K562 (cell line): Measurements from ENCODE around the gene ARID3A. TPM values are rescaled to one million over a fixed set of nuclear protein-coding genes. Genes with fewer than 3 reads are reported as not detected.
A peak's percentile ranks its signal among the peaks of the same experiment; 100 is the strongest.

ENCODE experiments used
- ARHGAP35 ChIP-seq: fragments of 450-650 bp; IDR thresholded peaks from 2 replicates; pipeline ENCODE4 v1.6.1; 2018; ENCODE audit not compliant: partially characterized antibody
- ATF3 ChIP-seq, 2 experiments: fragments of 450-650 bp in 1 of 2; sonication (generic) in 1 of 2; formaldehyde crosslinking in 1 of 2; IDR thresholded peaks in 1 of 2; conservative IDR thresholded peaks in 1 of 2; 2 replicates each; pipeline versions ENCODE4 v1.6.1 to v1.8.1; 2016 to 2023; ENCODE audit warnings: mild to moderate bottlenecking in 2 of 2, moderate library complexity in 2 of 2, inconsistent platforms in 1 of 2, missing genetic modification reagents in 1 of 2
- CHCHD3 ChIP-seq: fragments of 250-450 bp; sonication (Bioruptor Pico); IDR thresholded peaks from 2 replicates; pipeline ENCODE4 v2.1.2; 2022; ENCODE audit warnings: mild to moderate bottlenecking
- CHD4 ChIP-seq: fragments of 200-600 bp; sonication (generic); IDR thresholded peaks from 3 replicates; pipeline ENCODE4 v1.6.1; 2012; ENCODE audit warnings: low read depth, mild to moderate bottlenecking, mixed read lengths, low read length, inconsistent platforms; ENCODE audit not compliant: insufficient read depth, insufficient replicate concordance, poor library complexity, severe bottlenecking
- ESRRA ChIP-seq: fragments of 450-650 bp; IDR thresholded peaks from 2 replicates; pipeline ENCODE4 v1.6.1; 2014; ENCODE audit warnings: low read depth, mild to moderate bottlenecking, moderate library complexity, borderline replicate concordance
- L3MBTL2 ChIP-seq: fragments of 450-650 bp; IDR thresholded peaks from 2 replicates; pipeline ENCODE4 v1.6.1; 2016; ENCODE audit warnings: mild to moderate bottlenecking, moderate library complexity
- LEF1 ChIP-seq: fragments of 450-650 bp; IDR thresholded peaks from 2 replicates; pipeline ENCODE4 v1.6.1; 2016; ENCODE audit warnings: mild to moderate bottlenecking
- MAFG ChIP-seq: fragments of 450-650 bp; conservative IDR thresholded peaks from 2 replicates; pipeline ENCODE4 v1.6.1; 2016; ENCODE audit warnings: missing genetic modification characterization, missing compliant biosample characterization
- NFE2L1 ChIP-seq: fragments of 450-650 bp; IDR thresholded peaks from 2 replicates; pipeline ENCODE4 v1.6.1; 2016; ENCODE audit warnings: missing genetic modification characterization, low read depth, mild to moderate bottlenecking, missing compliant biosample characterization, moderate library complexity, borderline replicate concordance
- NRF1 ChIP-seq, 2 experiments: fragments of 450-650 bp; IDR thresholded peaks in 1 of 2; conservative IDR thresholded peaks in 1 of 2; 2 replicates each; pipeline ENCODE4 v1.6.1; 2014; ENCODE audit warnings: mild to moderate bottlenecking in 2 of 2
- POLR2A ChIP-seq: fragments of 450-650 bp; conservative IDR thresholded peaks from 2 replicates; pipeline ENCODE4 v1.6.1; 2016
- RB1 ChIP-seq: fragments of 450-650 bp; IDR thresholded peaks from 2 replicates; pipeline ENCODE4 v1.6.1; 2017; ENCODE audit warnings: low read depth, mild to moderate bottlenecking
- RBM25 ChIP-seq: fragments of 200-400 bp; formaldehyde crosslinking; IDR thresholded peaks from 2 replicates; pipeline ENCODE4 v1.6.1; 2018; ENCODE audit warnings: low read length, low read depth, moderate library complexity; ENCODE audit not compliant: severe bottlenecking
- SRSF9 ChIP-seq: fragments of 200-400 bp; formaldehyde crosslinking; IDR thresholded peaks from 2 replicates; pipeline ENCODE4 v1.6.1; 2017; ENCODE audit warnings: low read depth, low read length, borderline replicate concordance
- TAF9B ChIP-seq: fragments of 450-650 bp; IDR thresholded peaks from 2 replicates; pipeline ENCODE4 v1.6.1; 2018; ENCODE audit warnings: mild to moderate bottlenecking; ENCODE audit not compliant: partially characterized antibody
- XRCC5 ChIP-seq: fragments of 200-400 bp; formaldehyde crosslinking; IDR thresholded peaks from 2 replicates; pipeline ENCODE4 v1.6.1; 2017; ENCODE audit warnings: low read depth, mild to moderate bottlenecking, low read length
- ZNF398 ChIP-seq: fragments of 250-450 bp; sonication (Bioruptor Pico); IDR thresholded peaks from 2 replicates; pipeline ENCODE4 v1.8.0; 2021; ENCODE audit warnings: moderate library complexity, mild to moderate bottlenecking, inconsistent platforms
- ZNF511 ChIP-seq: sonication (generic); formaldehyde crosslinking; IDR thresholded peaks from 2 replicates; pipeline ENCODE4 v1.8.0; 2022; ENCODE audit warnings: mild to moderate bottlenecking, missing genetic modification reagents
- ZNF655 ChIP-seq: fragments of 250-450 bp; sonication (Bioruptor Pico); IDR thresholded peaks from 2 replicates; pipeline ENCODE4 v1.5.0; 2021
- polyA plus RNA-seq, 8 experiments: library from polyadenylated mRNA; depleted of rRNA in 4 of 8; stranded (reverse) in 5 of 8; unstranded in 3 of 8; fragments of >200 nt; fragmentation: Nextera tagmentation in 2 of 8; fragmentation: Illumina TruSeq in 1 of 8; extraction: Ambion mirVana in 2 of 8; extraction: Trizol in 1 of 8; gene quantifications; 2 replicates each; pipeline versions ENCODE4 v1.2.1 to v1.2.3, GENCODE V29; 2011 to 2014; ENCODE audit warnings: inconsistent platforms in 1 of 8, missing spikeins in 1 of 8
- total RNA-seq, 7 experiments: library from RNA; depleted of rRNA in 6 of 7; stranded (reverse); fragments of >200 nt in 6 of 7; fragmentation: Illumina TruSeq in 2 of 7; extraction: Trizol in 2 of 7; gene quantifications; 2 replicates each; pipeline versions ENCODE4 v1.2.1 to v1.2.3, GENCODE V29; 2011 to 2021; ENCODE audit warnings: low replicate concordance in 1 of 7

ARID3A gene
- total and polyA plus RNA-seq, 9 of the 15 experiments (the other 6 are each of a cell fraction or from before 2014, with no cell fraction given), result 1.4 to 118 (median 31.2) TPM

GRCh38 chr19:924553-925086, 1.2 kb upstream of the ARID3A start (continued):
- TF ChIP-seq ATF3 (IDR thresholded peaks at IDR 0.05) (no peak), ATF3 (CRISPR knock-in tag; conservative IDR thresholded peaks at IDR 0.05) (0 out of 2 replicates have a peak, but pooled peaks have one; percentile 3), LEF1 (no peak), CHCHD3 (no peak), CHD4 (no peak), L3MBTL2 (0 out of 2 replicates have a peak, but pooled peaks have one; percentile 86), ZNF511 (CRISPR knock-in tag) (peak; percentile 55; the same call in 1 of the 2 replicates), NRF1 (conservative IDR thresholded peaks at IDR 0.05 in 1 of 2, IDR thresholded peaks at IDR 0.05 in 1 of 2) (peak; percentile 46 to 53; a peak in 3 of 4 replicates), ZNF398 (CRISPR knock-in tag) (no peak), NFE2L1 (tag) (no peak), MAFG (no peak), ARHGAP35 (no peak), XRCC5 (no peak), POLR2A (0 out of 2 replicates have a peak, but pooled peaks have one; percentile 45), SRSF9 (no peak), ZNF655 (no peak), ESRRA (no peak), RBM25 (no peak), RB1 (no peak), TAF9B (no peak)
